Epithelial cell of prostate (primary cell): ENCODE data around the gene WHRN.

Experiments
- DNase-seq: peaks from one replicate; pipeline ENCODE4 v3.0.0-alpha.2; 2011; ENCODE audit warnings: low read depth, low spot score
- H3K27ac ChIP-seq: fragments of 450-650 bp; 2 replicates; pipeline ENCODE4 v1.5.1; 2017; ENCODE audit warnings: mild to moderate bottlenecking

Gene WHRN

DNA sequence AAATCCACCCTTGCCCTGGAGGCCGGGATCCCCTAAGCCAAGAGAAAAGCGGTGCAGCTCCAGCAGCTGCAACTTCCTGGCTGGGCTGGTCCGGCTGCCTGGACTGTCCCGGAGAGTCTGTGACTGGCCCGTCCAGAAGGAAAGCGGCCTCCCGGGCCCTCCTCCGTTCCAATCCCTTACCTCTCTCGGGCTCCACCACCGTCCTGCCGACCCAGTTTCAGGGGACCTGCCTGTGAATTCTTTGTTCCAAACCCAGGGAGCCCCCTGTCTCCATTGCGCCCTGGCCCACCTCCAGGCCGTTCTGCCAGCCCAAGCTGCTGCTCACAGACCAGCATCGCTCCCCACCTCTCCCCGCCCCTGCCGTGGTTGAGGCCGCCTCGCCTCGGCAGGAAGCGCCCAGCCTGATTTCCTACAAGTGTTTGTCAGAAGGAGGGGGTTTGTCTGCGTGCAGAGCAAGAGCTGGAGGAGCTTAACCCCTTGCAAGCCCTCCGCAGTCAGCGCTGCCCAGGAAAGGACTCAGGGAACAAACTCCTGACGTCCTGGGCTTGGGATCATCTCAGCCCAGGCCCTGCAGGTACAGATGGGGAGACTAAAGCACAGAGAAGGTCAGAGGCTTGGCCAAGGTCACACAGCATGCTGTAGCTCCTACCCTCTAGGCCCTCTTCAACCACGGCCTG, 117.5 kb downstream of the WHRN start, which contains the start of gene AKNA:
Gene AKNA, minus strand, starts transcription at position 303 of the 677 bp plus-strand sequence. CDS start 6,649 bp downstream, outside the sequence.
- DNase-seq, result no peak
- peak within 1 kb of the TSS; percentile 42 for H3K27ac ChIP-seq

DNA sequence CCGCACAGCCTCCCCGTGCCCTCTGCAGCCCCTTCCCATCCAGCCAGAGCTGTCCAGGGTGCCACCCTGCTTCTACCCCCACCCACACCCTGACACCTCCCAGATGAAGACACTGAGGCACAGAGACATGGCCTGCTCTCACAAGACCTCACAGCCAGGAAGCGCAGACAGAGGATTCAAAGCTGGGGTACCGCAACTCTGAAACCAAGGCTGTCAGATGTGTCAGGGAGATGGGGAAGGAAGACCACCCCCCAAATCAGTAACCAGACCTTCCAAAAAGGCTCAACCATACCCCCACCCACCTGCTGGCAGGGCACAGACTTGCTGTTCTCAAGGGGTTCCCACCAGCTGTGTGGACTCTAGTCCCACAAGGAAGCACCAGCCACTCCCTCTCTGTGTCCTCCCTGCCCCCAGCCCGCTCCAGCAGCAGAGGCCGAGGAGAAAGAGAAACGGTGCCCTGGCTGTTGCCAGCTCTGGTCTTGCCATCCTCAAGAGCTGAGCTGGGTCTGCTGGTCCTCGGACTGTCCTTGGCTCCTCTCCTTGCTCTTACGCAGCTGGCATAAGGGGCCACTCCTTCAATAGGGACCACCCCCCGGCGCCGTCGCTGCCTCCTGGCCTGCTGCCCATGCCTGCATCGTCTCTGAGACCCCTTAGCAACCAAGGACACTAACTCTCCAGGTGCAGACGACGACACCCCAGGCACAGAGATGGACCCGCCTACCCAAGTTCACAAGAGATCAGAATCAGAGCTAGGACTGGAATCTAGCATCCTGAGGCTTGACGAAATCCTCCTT, 118.2 kb downstream of the WHRN start:
- DNase-seq, result no peak
- peak overlapping the region; percentile 42 for H3K27ac ChIP-seq

DNA sequence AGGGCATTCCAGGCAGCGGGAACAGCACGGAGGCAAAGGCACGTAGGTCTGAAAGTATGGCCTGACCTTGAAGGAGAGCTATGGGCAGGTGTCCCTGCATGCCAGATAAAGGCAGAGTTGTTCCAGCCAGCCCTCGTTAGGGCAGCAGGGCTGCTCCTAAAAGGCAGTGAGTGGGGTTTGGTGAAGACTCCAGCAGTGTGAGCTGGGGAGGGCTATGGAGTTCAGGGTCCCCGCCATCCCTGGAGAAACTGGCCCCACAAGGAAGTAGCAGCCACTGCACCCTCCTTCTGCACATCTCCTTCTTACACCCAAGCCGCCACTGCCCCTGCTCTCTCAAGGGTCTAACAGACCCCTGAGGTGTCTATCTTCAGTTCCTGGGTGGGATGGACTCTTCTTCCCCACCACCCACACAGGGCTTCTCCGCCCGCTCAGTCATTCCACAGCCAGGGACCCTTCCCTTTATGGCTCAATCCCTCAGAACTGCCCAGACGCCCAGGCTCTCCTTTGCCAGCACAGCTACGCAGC, 118.8 kb downstream of the WHRN start:
- no peak for DNase-seq
- peak overlapping the region; percentile 86 for H3K27ac ChIP-seq

DNA sequence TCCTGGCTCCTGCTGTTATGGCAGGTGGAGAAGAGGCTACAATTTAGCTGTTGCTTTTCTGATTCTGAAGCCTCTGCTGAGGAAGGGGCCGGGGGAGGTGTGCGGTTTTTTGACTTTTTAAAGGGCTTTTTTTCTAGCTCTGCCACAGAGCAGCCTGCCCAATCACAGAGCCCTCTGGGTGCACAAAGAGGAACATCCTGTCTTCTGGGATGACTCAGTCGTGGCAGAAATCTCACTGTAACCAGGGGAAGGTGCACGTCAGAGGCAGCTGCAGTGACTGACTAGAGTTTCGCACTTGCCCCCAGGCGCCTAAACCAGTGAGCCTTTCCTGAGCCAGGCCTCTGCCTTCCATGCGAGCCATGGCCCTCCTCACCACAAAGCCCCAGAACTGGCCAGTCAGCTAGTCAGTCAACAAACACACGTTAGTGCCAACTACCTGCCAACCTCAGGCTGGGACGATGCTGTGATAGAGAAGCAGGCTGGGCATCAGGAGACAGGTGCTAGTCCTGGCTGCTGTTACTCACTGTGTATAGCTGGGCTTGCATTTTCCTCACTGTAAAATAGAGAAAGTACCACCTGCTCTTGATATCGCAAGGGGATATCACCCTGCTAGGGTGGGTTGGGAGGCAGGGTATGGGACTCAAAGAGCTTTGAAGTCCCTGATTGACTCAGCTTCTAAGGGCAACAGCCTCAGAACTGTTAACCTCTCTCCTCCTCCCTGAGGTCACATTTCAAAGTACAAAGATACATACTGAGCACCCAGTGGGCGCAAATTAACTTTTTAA, 119.7 kb downstream of the WHRN start:
- H3K27ac ChIP-seq, result peak overlapping the region; percentile 86
- DNase-seq, result peak; percentile 95

DNA sequence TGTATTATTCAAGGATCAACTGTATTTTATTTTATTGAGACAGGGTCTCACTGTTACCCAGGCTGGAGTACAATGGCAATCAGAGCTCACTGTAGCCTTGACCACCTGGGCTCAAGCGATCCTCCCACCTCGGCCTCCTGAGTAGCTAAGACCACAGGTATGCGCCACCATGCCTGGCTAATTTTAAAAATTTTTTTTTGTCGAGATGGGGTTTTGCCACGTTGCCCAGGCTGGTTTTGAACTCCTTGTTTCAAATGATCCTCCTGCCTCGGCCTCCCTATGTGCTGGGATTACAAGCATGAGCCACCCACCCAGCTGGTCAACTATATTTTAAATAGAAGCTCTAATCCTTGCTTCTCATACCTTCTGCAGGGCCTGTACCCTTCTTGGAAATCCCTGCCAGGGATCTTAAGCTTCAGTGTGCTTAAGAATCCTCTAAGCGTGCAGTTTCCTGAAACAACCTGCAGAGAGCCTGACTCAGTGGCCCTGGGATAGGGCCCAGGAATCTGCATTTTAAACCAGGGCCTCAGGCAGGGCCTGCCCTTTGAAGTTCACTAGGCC, 120.4 kb downstream of the WHRN start:
- no peak for DNase-seq
- peak overlapping the region; percentile 86 for H3K27ac ChIP-seq

DNA sequence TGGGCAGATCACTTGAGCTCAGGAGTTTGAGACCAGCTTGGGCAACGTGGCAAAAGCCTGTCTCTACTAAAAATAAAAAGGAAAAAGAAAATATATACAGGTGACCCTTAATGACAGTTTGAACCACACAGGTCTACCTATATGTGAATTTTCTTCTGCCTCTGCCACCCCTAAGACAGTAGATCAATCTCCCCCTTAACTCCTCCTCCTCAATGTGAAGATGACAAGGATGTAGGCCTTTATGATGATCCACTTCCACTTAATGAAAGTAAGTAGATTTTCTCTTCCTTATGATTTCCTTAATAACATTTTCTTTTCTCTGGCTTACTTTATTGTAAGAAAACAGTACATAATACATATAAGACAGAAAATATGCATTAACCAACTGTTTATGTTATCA, 120.9 kb downstream of the WHRN start:
- peak overlapping the region; percentile 86 for H3K27ac ChIP-seq
- DNase-seq, result no peak

DNA sequence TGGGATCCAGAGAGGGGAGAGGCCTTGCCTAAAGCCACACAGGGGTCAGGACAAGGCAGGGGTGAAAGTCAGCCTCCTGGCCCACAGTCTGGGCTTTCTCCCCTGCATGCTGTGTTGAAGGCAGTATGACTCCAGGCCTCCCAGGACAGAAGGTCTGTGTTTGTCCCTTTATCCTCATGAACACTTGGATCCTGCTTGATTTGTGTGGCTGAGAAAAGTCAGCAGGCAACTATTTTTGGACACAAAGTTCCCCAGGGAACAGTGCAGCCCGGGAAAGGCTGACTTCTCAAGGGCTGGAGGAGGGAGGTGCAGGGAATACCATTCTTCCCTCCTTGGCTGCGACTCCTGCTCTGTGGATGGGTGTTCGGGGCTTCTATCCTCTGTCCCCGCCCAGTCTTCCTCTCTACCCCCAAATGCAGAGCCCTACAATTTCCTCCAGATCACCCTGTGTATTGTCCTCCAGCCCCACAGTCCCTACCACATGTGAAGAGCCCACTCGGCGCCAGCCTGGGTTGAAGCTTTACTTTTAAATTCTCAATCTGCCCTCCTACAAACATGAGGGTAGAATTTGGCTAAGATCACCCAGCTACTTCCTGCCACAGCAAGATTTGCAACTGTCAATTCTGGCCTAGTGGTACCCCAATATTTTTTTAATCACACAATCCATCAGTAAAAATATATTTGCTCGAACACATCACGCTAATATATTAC, 121.6 kb downstream of the WHRN start:
- no peak overlapping the region for H3K27ac ChIP-seq
- no peak for DNase-seq

DNA sequence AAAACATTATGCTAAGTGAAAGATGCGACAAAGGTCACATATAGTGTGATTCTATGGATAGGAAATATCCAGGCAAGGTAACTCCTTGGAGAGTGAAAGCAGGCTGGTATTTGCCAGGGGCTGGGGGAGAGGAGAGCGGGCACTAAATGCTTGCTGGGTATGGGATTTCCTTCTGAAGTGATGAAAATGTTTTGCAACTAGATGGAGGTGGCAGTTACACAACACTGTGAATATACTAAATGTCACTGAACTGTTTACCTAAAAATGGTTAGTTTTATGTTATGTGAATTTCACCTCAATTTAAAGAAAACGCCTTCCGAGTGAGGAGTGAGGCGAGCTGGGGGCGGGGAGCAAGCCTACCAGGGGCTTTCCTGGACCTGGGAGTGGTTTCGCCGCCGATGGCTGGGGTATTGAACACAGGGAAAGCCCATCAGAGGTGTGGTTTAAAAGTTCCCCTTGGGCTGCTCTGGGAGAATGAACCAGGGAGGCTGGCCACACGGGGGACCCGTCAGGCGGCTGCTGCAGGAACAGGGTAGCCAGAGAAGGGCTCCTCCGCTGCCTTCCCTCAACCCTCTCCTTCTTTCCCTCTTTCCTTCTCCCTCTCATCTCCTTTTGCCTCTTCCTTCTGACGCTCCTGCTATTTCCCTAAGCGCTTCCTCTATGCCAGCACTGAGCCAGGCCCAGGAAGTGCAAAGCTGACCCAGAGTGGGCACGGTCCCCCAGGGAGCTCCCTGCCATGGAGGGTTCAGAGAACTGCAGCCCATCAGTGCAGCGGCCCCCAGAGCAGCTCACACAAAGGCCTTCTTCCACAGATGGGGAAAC, 122.4 kb downstream of the WHRN start:
- no peak overlapping the region for H3K27ac ChIP-seq
- no peak for DNase-seq

DNA sequence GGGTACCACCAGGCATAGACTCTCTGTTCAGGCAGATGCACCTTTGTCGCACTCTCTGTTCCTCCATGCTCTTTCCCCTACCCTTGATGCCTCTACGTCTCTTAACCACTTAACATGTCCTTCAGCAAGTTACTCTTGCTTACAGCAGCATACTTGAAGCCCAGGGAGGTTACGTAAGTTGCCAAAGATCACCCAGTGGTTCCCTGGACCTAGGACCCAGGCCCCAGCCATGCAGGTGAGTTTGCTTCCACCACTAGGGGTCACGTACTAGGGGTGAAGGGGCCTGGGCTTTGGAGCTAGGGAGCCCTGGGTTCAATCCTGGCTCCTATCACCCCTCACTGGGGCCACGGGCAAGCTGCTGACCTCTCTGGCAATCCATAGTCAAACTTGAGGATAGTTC, 126.4 kb downstream of the WHRN start:
- no peak for DNase-seq
- no peak overlapping the region for H3K27ac ChIP-seq

DNA sequence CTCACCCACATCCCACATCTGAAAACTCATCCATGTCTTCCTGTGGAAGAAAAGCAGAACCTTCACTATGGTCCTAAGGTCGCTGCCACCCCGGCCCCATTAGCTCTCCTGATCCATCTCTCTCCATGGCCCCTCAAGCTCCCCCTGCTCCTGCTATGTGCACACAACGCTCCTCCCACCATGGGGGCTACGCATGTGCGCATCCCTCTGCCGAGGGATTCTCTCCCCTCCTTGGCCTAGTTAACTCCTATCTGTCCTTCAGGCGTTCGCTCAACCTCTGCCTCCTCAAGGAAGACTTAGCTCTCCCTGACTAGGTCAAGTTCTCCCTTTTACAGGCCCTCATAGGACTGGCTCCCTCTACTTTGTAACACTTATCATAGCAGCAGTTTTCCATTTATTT, 127.3 kb downstream of the WHRN start:
- DNase-seq, result no peak
- no peak overlapping the region for H3K27ac ChIP-seq

DNA sequence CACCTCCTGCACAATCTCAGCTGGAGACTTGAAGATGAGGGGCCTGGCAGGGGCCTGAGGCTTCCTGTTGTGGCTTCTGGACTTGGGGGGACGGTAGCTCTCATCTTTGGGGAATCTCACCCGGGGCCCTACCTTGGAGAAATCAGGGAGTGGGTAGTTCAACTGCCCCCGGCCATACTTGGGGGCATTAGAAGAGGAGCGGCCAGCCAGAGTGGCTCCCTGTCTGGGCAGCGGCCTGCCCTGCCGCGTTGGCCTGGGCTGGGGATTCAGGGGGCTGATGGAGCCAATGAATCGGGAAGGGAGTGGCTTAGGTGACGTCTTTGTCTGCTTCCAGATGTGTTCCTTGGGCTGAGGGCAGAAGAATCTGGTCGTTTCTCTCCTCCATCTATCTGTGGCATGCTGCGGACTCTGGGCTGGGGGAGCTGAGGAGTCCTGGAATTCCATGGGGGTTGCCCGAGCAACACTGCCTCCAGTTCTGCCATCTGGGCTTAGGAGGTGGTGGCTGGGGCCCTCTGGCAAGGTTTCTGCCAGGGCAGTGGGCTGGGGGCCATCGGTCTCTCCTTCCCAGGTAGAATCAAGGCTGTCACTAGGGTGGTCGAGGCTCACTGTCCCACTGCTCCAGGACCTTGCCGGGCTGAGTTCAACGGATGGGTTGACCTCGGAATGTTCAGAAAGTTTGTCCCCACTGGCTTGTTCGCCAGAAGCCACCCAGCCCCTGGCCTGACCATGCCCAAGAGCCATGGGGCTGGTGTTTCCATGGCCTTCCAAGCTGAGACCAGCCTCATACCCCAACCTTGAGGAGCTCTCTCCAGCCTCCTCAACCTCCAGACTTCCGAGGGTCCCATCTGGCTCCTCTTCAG, 128.5 kb downstream of the WHRN start:
- H3K27ac ChIP-seq, result no peak overlapping the region
- no peak for DNase-seq

DNA sequence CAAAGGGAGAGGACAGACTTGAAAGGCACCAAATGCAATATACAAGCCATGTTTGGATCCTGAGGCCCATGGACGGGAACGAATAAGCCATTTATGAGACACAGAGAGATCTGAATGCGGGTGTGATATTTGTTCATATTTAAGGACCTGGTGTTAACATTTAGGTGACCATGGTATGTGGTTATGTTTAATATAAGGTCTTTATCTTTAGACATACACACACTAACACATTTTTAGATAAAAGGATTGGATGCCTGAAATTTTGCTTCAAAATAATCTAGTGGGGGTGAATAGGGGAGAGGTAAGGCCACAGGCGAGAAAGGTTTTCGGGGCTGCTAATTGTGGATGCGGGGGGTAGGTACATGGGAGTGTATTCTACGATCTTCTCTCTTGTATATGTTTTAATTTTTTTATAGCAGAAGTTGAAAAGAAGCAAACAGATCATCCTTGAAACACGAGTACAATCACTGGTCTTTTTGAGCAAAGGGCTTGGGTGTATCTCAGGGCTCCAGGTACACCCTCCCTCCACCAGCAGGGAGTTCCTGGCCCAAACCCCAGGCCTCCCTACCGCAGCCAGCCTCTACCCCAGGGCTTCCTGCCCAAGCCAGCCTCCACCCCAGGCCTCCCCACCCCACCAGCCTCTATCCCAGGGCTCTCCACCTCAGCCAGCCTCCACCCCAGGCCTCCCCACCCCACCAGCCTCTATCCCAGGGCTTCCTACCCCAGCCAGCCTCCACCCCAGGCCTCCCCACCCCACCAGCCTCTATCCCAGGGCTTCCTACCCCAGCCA, 129.7 kb downstream of the WHRN start:
- no peak for DNase-seq
- no peak overlapping the region for H3K27ac ChIP-seq

DNA sequence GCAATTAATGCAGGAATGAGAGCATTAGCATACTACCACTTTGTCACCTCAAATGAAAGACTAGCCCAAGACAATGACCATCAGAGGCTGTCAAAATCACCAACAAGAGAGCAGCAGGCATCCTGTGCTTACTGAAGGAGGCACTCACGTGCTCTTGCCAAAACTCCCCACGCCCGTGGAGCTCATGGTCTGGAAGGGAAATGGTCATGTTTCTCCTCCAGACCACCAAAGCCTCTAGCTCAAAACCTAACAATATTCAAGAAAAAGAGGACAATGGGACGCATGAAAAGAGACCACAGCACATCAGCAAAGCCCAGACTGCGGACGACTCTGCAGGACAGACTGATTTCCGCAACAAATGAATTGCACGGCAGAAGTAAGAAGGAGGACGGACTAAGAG, 130.3 kb downstream of the WHRN start:
- no peak overlapping the region for H3K27ac ChIP-seq
- DNase-seq, result no peak

DNA sequence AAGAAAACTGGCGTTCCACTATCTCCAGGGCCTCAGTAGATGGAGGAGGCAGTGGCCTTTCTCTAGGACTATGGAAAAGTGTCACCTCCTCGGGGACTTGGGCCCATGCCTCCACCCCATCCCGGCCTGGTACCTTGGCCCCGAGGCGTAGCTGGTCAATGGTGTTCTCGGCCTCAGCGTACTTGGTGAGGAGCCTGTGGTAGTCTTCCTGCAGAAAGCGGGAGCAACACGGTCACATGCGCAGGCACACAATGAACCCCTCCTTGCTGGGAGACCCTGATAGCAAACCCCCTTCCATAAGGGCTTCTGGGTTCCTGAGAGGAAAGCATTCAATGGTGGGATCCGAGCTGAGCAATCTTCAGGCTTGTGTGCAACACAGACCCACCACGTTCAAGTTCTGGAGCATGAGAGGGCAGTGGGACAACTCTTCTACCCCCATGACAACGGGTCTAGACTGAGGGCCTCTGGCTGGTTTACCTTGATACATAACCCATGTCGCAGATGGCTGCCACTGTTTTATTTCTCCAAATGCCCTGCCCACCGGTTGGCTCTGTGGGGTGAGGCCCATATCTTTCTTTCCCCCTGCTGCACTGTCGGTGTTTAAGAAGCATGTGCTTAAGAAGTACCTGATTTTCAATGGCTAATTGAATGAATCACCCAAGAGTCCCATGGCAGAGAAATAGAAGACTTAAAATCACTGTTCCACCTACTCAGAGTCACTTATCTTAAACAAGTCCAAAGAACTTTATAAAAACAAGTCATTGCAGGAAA, 131.1 kb downstream of the WHRN start:
- DNase-seq, result no peak
- H3K27ac ChIP-seq, result no peak overlapping the region

DNA sequence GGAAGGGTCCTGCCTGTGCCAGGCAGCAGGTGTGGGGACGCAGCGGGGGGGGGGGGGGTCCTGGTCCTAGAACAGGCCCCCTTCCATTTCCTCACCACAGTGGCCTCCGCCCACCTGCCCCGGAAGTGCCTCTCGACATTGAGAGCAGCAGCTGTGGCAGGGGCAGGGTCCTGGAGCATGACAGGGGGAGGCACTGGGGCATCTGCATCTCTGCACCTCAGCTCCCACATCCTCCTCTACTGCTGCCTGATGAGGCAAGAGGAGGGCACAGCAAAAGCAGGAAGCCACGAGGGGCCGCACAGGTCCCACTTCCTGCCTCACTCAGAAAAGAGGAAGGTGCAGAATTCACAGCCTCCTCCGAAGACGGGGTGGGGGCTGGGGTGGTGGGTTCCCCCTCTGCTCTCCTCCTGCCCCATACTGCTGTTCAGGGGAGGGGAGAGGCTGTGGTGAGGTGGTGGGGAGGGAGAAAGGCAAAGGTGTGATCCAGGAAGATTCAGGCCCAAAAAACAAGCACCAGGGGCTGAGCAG, 132.3 kb downstream of the WHRN start:
- no peak for DNase-seq
- H3K27ac ChIP-seq, result peak overlapping the region; percentile 74
